ENCODE measurements around the gene SRPX2.

- TF ChIP-seq ETV6 (IDR thresholded peaks at IDR 0.05; ENCODE audit: borderline replicate concordance in 1 of 2, low read depth in 2 of 2, low read length in 1 of 2) (no peak), ETV6 (CRISPR knock-in tag; IDR thresholded peaks at IDR 0.05; ENCODE audit: borderline replicate concordance) (no peak), RCOR1 (IDR thresholded peaks at IDR 0.05; ENCODE audit: borderline replicate concordance in 1 of 2, low read depth in 2 of 2, low read length in 2 of 2) (no peak), CTCF (IDR thresholded peaks at IDR 0.05 in 2 of 3, conservative IDR thresholded peaks at IDR 0.05 in 1 of 3; ENCODE audit: insufficient read depth in 2 of 3, low read depth in 1 of 3, low read length in 3 of 3) (no peak), PPARD (CRISPR knock-in tag; IDR thresholded peaks at IDR 0.05) (no peak), ZNF146 (CRISPR knock-in tag; IDR thresholded peaks at IDR 0.05; ENCODE audit: unreplicated experiment) (no peak), EZH2 (IDR thresholded peaks at IDR 0.05; ENCODE audit: borderline replicate concordance, low read depth, low read length) (no peak), TBP (optimal IDR thresholded peaks at IDR 0.05; ENCODE audit: low read depth, low read length) (no peak), ZNF354B (CRISPR knock-in tag; IDR thresholded peaks at IDR 0.05) (no peak)
Measured at GRCh38 chrX:100720301-100720700, 76.3 kb downstream of the SRPX2 start.
